H1 (cell line): ENCODE results near the gene EML5. TPM values are rescaled to one million over a fixed set of nuclear protein-coding genes. Genes with fewer than 3 reads are reported as not detected.

Source experiments
- CEBPB ChIP-seq: IDR thresholded peaks from 2 replicates; pipeline ENCODE4 v1.6.1; 2012; ENCODE audit warnings: low read depth, low read length
- CHD1 ChIP-seq: IDR thresholded peaks from 2 replicates; pipeline ENCODE4 v1.6.1; 2012; ENCODE audit warnings: low read depth, low read length, improper control_type of control experiment
- CHD2 ChIP-seq: IDR thresholded peaks from 2 replicates; pipeline ENCODE4 v1.6.1; 2012; ENCODE audit warnings: low read length, improper control_type of control experiment
- CHD7 ChIP-seq: fragments of 300-600 bp; sonication (generic); IDR thresholded peaks from 2 replicates; pipeline ENCODE4 v1.7.1; 2012; ENCODE audit warnings: low read length, moderate library complexity, mild to moderate bottlenecking, inconsistent platforms; ENCODE audit not compliant: insufficient replicate concordance
- EZH2 ChIP-seq: fragments of 200-600 bp; sonication (generic); IDR thresholded peaks from 2 replicates; pipeline ENCODE4 v1.7.1; 2012; ENCODE audit warnings: low read depth, mild to moderate bottlenecking, moderate library complexity, low read length, inconsistent platforms; ENCODE audit not compliant: severe bottlenecking
- GABPA ChIP-seq: IDR thresholded peaks from 2 replicates; pipeline ENCODE4 v1.6.1; 2011; ENCODE audit warnings: mild to moderate bottlenecking, low read length, moderate library complexity, borderline replicate concordance; ENCODE audit not compliant: insufficient read depth
- MAFK ChIP-seq: IDR thresholded peaks from 2 replicates; pipeline ENCODE4 v1.6.1; 2012; ENCODE audit warnings: low read depth, mild to moderate bottlenecking, improper control_type of control experiment, low read length
- NRF1 ChIP-seq: IDR thresholded peaks from 2 replicates; pipeline ENCODE4 v1.6.1; 2011; ENCODE audit warnings: mild to moderate bottlenecking, low read depth, low read length, improper control_type of control experiment
- RXRA ChIP-seq: IDR thresholded peaks from 2 replicates; pipeline ENCODE4 v1.6.1; 2011; ENCODE audit warnings: low read depth, mild to moderate bottlenecking, low read length, moderate library complexity; ENCODE audit not compliant: insufficient read depth
- SP4 ChIP-seq: IDR thresholded peaks from 2 replicates; pipeline ENCODE4 v1.6.1; 2012; ENCODE audit warnings: low read length, inconsistent platforms
- TBP ChIP-seq: IDR thresholded peaks from 2 replicates; pipeline ENCODE4 v1.6.1; 2011; ENCODE audit warnings: low read depth, low read length, improper control_type of control experiment
- polyA plus RNA-seq, 7 experiments: library from polyadenylated mRNA; depleted of rRNA in 3 of 7; stranded (reverse) in 5 of 7; unstranded in 2 of 7; fragments of >200 nt in 5 of 7; fragments of 200-250 nt in 2 of 7; gene quantifications; 1 replicate in 5 of 7; 2 replicates in 1 of 7; 4 replicates in 1 of 7; pipeline versions ENCODE4 v1.2.1 to v1.2.3, GENCODE V29; 2011 to 2013; ENCODE audit warnings: missing spikeins in 2 of 7, mixed read lengths in 2 of 7
- total RNA-seq: library from RNA; stranded (reverse); fragmentation: NEBNext Ultra II Directional; extraction: Animal tissue kit (Norgen Biotek cat#: 25700); gene quantifications from 2 replicates; pipeline ENCODE4 v1.2.1, GENCODE V29; 2021

EML5 gene
- total and polyA plus RNA-seq, 2 of the 8 experiments (the other 6 are each of a cell fraction or from before 2014, with no cell fraction given): 0.39 to 0.88 TPM

GRCh38 chr14:88821378-88821777, 28.6 kb upstream of the EML5 start (continued):
- TF ChIP-seq CHD7 (no peak), MAFK (no peak), RXRA (no peak), NRF1 (no peak), CEBPB (no peak), GABPA (no peak), EZH2 (no peak), CHD1 (no peak), TBP (no peak), SP4 (no peak), CHD2 (no peak)
